ENCODE measurements around the gene RBFOX2.
"Not testable (repeated sequence)": the region's sequence is repeated elsewhere in the genome, so short reads cannot be mapped to it uniquely, and the experiment has no call there.

Gene RBFOX2

DNA sequence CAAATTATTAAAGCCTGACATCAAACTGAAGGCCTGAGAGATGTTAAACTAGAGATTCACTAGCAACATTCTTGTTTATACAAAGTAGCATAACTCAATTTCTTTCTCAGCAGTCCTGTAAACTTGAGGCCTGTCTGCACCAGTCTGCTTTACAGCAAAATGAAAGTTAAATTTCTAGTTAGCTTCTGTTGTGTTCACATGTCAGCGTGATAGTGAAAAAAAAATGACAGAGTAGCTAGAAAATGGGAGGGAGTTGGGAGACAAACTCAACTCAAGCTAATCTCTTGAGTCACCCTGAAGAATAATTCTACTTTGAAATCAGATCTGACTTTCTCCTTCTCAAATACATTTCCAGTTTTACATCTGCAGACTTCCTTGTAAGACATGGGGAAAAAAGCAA lies 6.5 kb downstream of the RBFOX2 start:
- TF ChIP-seq, protein P1, sequence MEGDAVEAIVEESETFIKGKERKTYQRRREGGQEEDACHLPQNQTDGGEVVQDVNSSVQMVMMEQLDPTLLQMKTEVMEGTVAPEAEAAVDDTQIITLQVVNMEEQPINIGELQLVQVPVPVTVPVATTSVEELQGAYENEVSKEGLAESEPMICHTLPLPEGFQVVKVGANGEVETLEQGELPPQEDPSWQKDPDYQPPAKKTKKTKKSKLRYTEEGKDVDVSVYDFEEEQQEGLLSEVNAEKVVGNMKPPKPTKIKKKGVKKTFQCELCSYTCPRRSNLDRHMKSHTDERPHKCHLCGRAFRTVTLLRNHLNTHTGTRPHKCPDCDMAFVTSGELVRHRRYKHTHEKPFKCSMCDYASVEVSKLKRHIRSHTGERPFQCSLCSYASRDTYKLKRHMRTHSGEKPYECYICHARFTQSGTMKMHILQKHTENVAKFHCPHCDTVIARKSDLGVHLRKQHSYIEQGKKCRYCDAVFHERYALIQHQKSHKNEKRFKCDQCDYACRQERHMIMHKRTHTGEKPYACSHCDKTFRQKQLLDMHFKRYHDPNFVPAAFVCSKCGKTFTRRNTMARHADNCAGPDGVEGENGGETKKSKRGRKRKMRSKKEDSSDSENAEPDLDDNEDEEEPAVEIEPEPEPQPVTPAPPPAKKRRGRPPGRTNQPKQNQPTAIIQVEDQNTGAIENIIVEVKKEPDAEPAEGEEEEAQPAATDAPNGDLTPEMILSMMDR (IDR thresholded peaks at IDR 0.05), result no peak
- peak overlapping the region; percentile 20 for H3K4me3 Mint-ChIP-seq
- no peaks in the 10 kb centered on the region for H3K27me3 Mint-ChIP-seq (ENCODE audit: low read depth, poor library complexity)

DNA sequence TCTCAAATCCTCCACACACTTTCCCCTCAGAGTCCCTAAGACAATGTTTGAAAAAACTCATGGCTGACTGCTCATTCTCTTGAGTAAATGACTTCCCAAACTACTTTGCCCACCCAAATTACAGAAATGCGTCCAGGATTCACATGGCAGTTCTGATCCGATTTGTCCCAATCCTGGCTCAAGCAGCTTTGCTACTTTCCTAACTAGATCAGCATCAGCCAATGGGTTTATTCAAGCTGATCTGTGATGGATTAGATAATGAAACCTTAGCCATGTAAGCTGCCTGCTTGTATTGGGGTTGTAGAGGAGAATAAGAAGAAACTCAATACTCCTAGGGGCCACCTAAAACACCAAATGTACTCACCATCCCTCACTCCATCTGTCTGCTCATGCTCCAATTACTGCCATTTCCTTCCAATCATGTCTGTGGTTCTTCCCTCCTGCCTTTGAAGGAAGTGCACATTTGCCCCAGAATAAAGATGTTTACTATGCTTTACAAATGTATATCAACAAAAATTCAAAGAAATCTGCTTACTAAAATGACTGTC lies 6.9 kb downstream of the RBFOX2 start:
- Mint-ChIP-seq H3K36me3 (ENCODE audit: low read depth) (peaks cover 44% of the 10 kb centered on the region), H3K27ac (peak overlapping the region; percentile 83), H3K4me1 (peaks cover 83% of the 10 kb centered on the region), H3K27me3 (ENCODE audit: low read depth, poor library complexity) (no peaks in the 10 kb centered on the region), H3K4me3 (peak overlapping the region; percentile 20), H3K9me3 (peaks cover 19% of the 10 kb centered on the region)
- TF ChIP-seq, protein P1 (IDR thresholded peaks at IDR 0.05), result no peak
- no peak for DNase-seq

More for the DNA sequence above, 6.5 kb downstream of the RBFOX2 start:
- peak overlapping the region; percentile 83 for H3K27ac Mint-ChIP-seq
- H3K9me3 Mint-ChIP-seq, result peaks cover 19% of the 10 kb centered on the region
- peaks cover 83% of the 10 kb centered on the region for H3K4me1 Mint-ChIP-seq
- no peak for DNase-seq
- peaks cover 44% of the 10 kb centered on the region for H3K36me3 Mint-ChIP-seq (ENCODE audit: low read depth)

DNA sequence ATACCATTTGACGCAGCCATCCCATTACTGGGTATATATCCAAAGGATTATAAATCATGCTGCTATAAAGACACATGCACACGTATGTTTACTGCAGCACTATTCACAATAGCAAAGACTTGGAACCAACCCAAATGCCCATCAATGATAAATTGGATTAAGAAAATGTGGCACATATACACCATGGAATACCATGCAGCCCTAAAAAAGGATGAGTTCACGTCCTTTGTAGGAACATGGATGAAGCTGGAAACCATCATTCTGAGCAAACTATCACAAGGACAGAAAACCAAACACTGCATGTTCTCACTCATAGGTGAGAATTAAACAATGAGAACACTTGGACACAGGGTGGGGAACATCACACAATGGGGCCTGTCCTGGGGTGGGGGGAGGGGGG lies 7.8 kb downstream of the RBFOX2 start:
- Mint-ChIP-seq H3K36me3 (ENCODE audit: low read depth) (peaks cover 38% of the 10 kb centered on the region), H3K4me1 (peaks cover 83% of the 10 kb centered on the region), H3K9me3 (peaks cover 19% of the 10 kb centered on the region)
- not testable (repeated sequence) for H3K27me3 Mint-ChIP-seq (ENCODE audit: low read depth, poor library complexity); H3K4me3 Mint-ChIP-seq; H3K27ac Mint-ChIP-seq; DNase-seq

DNA sequence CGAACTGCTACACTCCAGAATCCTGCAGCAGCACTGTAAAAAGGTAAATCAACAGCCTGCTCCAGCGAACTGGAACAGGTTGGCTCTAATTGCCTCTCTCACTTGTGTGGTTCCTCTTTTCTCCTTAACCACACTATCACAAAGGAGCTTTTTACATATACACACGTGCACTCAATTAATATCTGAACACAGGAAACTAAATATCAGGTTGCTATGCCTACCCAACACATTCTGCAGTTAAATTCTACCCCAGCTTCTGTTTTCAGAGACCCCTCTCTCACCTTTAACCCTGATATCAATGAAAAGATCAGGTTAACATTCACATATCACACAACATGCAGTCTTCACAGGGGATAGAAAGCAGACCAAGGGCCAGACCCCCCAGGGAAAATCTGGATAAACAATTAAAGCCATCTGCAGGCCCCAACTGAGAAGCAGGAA lies 11.0 kb downstream of the RBFOX2 start:
- H3K36me3 Mint-ChIP-seq (ENCODE audit: low read depth), result peaks cover 31% of the 10 kb centered on the region
- H3K27ac Mint-ChIP-seq, result peak overlapping the region; percentile 95
- no peaks in the 10 kb centered on the region for H3K27me3 Mint-ChIP-seq (ENCODE audit: low read depth, poor library complexity)
- DNase-seq, result peak; percentile 22
- peaks cover 83% of the 10 kb centered on the region for H3K4me1 Mint-ChIP-seq
- TF ChIP-seq, protein P1 (IDR thresholded peaks at IDR 0.05), result no peak
- peak overlapping the region; percentile 47 for H3K4me3 Mint-ChIP-seq
- H3K9me3 Mint-ChIP-seq, result peaks cover 19% of the 10 kb centered on the region

DNA sequence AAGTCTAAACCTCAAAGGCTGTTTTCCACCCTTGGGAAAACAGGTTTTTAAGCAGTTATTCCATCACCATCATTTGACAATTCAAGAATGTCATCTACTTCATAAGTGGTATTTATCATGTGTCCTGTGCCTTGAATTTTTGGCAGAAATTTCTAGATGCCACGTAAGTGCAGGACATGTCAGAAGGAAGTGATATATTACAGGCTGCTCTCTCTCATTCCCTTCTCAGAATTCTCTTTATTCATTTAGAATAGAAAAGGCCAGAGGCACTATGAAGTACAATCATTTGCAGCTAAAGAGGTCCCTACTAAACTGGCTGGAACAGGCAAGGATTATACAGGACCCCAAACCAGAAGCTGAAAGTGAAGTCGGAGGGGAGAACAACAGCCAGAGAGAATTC lies 11.9 kb downstream of the RBFOX2 start:
- H3K9me3 Mint-ChIP-seq, result peaks cover 15% of the 10 kb centered on the region
- DNase-seq, result no peak
- peaks cover 81% of the 10 kb centered on the region for H3K4me1 Mint-ChIP-seq
- peaks cover 27% of the 10 kb centered on the region for H3K36me3 Mint-ChIP-seq (ENCODE audit: low read depth)
- H3K4me3 Mint-ChIP-seq, result peak overlapping the region; percentile 59
- peak overlapping the region; percentile 95 for H3K27ac Mint-ChIP-seq
- TF ChIP-seq, protein P1 (IDR thresholded peaks at IDR 0.05), result no peak
- no peaks in the 10 kb centered on the region for H3K27me3 Mint-ChIP-seq (ENCODE audit: low read depth, poor library complexity)

DNA sequence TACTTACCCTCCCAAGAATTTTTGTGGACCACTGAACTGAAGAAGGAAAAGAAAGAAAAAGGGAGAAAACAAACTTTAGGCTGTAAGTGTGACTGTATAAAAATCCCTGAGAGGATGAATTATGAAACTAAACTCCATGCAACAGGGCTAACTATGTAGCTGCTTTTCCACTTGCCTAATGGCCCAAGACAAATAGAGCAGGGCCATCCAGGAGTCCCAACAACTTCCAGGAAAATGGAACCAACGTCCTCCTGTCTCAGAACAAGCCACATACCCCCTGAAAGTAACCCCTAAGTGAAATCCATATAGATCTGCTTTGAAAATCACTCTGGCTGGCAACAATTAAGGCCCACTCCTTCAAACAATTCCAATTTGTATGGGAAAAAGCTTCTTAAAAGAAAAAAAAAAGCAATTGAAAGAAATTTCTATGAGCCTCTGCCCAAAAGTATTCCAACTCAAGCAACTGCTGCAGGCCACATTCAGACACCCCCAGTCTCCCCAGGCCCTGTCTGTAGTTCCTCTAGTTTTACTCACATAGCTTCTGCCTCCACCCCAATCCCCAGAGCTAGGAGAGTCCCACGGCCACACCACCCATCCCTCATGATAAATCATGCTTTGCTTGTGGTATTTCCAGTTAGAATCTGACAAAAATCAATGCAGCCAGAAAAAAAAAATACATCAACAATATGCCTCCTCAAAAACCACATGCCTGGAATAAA lies 12.7 kb downstream of the RBFOX2 start:
- Mint-ChIP-seq H3K4me3 (peak overlapping the region; percentile 59), H3K27ac (peak overlapping the region; percentile 95), H3K4me1 (peaks cover 84% of the 10 kb centered on the region), H3K36me3 (ENCODE audit: low read depth) (peaks cover 24% of the 10 kb centered on the region), H3K9me3 (peaks cover 13% of the 10 kb centered on the region), H3K27me3 (ENCODE audit: low read depth, poor library complexity) (no peaks in the 10 kb centered on the region)
- DNase-seq, result no peak
- TF ChIP-seq, protein P1 (IDR thresholded peaks at IDR 0.05), result no peak

Data from nephron progenitor cell (in vitro differentiated cells).